ENCODE measurements around the gene ADD3.

DNA sequence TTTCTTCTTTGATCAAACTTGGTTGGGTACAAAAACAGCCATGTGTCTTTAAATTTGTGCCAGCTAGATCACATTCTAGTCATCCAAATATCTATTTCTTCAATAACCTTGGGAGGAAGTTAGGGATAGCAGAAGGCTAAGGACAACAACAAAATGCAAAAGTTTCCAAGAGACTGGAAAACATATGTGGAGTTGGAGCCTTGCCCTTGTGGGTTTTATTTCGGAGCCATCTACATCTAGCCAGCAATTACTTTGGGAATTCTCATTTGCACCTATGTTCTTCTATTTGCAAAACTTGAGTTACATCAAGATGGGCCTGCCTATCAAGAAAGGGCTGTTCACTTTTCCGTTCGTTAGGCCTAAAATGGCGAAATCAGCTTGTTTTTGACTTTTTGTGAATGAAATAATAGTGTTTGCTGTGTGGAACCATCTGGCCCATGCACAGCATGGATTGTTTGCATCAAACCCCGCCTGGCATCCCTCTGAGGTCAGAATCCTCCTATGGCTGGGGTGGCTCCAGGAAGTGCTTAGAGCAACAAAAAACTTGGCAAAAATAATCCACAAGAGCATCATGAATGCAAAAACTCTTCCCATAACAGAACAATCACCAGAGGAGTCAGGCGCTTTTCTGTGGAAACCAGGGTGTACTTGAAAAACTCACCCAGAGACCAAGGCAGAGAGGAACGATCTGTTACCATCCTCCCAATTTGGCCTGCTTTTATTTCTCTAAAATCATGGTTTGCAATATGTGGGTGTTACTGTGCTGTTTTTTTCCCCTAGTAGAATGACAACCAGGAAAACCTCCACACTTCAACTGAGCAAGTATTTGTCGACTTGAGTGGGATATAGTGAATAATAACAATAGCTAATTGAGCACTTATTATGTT, 48.3 kb upstream of the ADD3 start:
- no peak for TF ChIP-seq POLR2AphosphoS5 (IDR thresholded peaks at IDR 0.05; ENCODE audit: low read depth, low read length)
- TF ChIP-seq, protein P1, sequence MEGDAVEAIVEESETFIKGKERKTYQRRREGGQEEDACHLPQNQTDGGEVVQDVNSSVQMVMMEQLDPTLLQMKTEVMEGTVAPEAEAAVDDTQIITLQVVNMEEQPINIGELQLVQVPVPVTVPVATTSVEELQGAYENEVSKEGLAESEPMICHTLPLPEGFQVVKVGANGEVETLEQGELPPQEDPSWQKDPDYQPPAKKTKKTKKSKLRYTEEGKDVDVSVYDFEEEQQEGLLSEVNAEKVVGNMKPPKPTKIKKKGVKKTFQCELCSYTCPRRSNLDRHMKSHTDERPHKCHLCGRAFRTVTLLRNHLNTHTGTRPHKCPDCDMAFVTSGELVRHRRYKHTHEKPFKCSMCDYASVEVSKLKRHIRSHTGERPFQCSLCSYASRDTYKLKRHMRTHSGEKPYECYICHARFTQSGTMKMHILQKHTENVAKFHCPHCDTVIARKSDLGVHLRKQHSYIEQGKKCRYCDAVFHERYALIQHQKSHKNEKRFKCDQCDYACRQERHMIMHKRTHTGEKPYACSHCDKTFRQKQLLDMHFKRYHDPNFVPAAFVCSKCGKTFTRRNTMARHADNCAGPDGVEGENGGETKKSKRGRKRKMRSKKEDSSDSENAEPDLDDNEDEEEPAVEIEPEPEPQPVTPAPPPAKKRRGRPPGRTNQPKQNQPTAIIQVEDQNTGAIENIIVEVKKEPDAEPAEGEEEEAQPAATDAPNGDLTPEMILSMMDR (IDR thresholded peaks at IDR 0.05): no peak

All from Panc1 (cell line).